Measurements from ENCODE around the gene SRRM2. TPM values are rescaled to one million over a fixed set of nuclear protein-coding genes. Genes with fewer than 3 reads are reported as not detected.

The SRRM2 gene
- polyA plus RNA-seq, 3 donors = 19.0 to 1,186 (median 31.8) TPM

GRCh38 chr16:2814551-2815298, 62.3 kb downstream of the SRRM2 start:
- 96% methylated on average over 16 of the region's 20 CpGs for WGBS (ENCODE audit: insufficient coverage)
- no peak overlapping the region for H3K4me3 Mint-ChIP-seq
- peaks cover 0 to 5% of the 10 kb centered on the region in 2 donors for H3K27me3 ChIP-seq (ENCODE audit: control insufficient read depth in 2 of 2, insufficient read depth in 2 of 2, low read length in 2 of 2)
- intact Hi-C loops (cut with micrococcal nuclease) = no loop called here
- H3K27ac Mint-ChIP-seq = peak overlapping the region in 1 of 7 donors; percentile 56
- peaks cover 9 to 16% (median 14%) of the 10 kb centered on the region in 3 donors for H3K27me3 Mint-ChIP-seq (ENCODE audit: low read depth in 3 of 3)
- DNase-seq = no peak
- TF ChIP-seq CTCF (IDR thresholded peaks at IDR 0.05) = no peak
- peaks cover 5 to 12% of the 10 kb centered on the region in 2 donors for H3K4me1 ChIP-seq (ENCODE audit: control insufficient read depth in 1 of 2, insufficient read depth in 2 of 2, low read length in 2 of 2)
- H4K20me1 ChIP-seq (ENCODE audit: insufficient read depth, low read length) = no peaks in the 10 kb centered on the region
- H3K4me3 ChIP-seq (replicated peaks in 1 of 3; ENCODE audit: low read depth in 2 of 3, low read length in 3 of 3) = no peak overlapping the region
- no peak overlapping the region for H3K9ac ChIP-seq (ENCODE audit: insufficient read depth, low read length, poor library complexity, severe bottlenecking)
- H3K9me3 ChIP-seq (replicated peaks in 1 of 2; ENCODE audit: control insufficient read depth in 1 of 2, insufficient read depth in 1 of 2, low read length in 2 of 2) = no peaks in the 10 kb centered on the region
- no peaks in the 10 kb centered on the region for H3K36me3 ChIP-seq (replicated peaks in 1 of 2; ENCODE audit: control insufficient read depth in 1 of 2, insufficient read depth in 2 of 2, low read length in 2 of 2)
- H3K4me1 Mint-ChIP-seq = peaks cover 8% of the 10 kb centered on the region
- peaks cover 0 to 1% (median 0%) of the 10 kb centered on the region in 7 donors for H3K9me3 Mint-ChIP-seq
- H3K36me3 Mint-ChIP-seq = no peaks in the 10 kb centered on the region
- H3K79me2 ChIP-seq (ENCODE audit: insufficient read depth, low read length) = no peaks in the 10 kb centered on the region
- H3K27ac ChIP-seq (ENCODE audit: low read depth in 1 of 2, low read length in 2 of 2) = no peak overlapping the region
- no peak overlapping the region for H2AFZ ChIP-seq (ENCODE audit: insufficient read depth, low read depth, low read length, poor library complexity, severe bottlenecking)
- no peak overlapping the region for H3K4me2 ChIP-seq (replicated peaks; ENCODE audit: extremely low read depth, low read length, poor library complexity, severe bottlenecking)

GRCh38 chr16:2815299-2815771, 62.9 kb downstream of the SRRM2 start:
- H3K36me3 ChIP-seq (replicated peaks in 1 of 2; ENCODE audit: control insufficient read depth in 1 of 2, insufficient read depth in 2 of 2, low read length in 2 of 2) = no peaks in the 10 kb centered on the region
- 99% methylated on average over 9 of the region's 10 CpGs for WGBS (ENCODE audit: insufficient coverage)
- no peak overlapping the region for H3K4me3 ChIP-seq (replicated peaks in 1 of 3; ENCODE audit: low read depth in 2 of 3, low read length in 3 of 3)
- peaks cover 0 to 3% of the 10 kb centered on the region in 2 donors for H3K27me3 ChIP-seq (ENCODE audit: control insufficient read depth in 2 of 2, insufficient read depth in 2 of 2, low read length in 2 of 2)
- no peaks in the 10 kb centered on the region for H3K36me3 Mint-ChIP-seq
- no peak overlapping the region for H3K27ac ChIP-seq (ENCODE audit: low read depth in 1 of 2, low read length in 2 of 2)
- no peak overlapping the region for H3K9ac ChIP-seq (ENCODE audit: insufficient read depth, low read length, poor library complexity, severe bottlenecking)
- H3K4me1 ChIP-seq (ENCODE audit: control insufficient read depth in 1 of 2, insufficient read depth in 2 of 2, low read length in 2 of 2) = peaks cover 5 to 12% of the 10 kb centered on the region in 2 donors
- no peaks in the 10 kb centered on the region for H3K79me2 ChIP-seq (ENCODE audit: insufficient read depth, low read length)
- H3K9me3 ChIP-seq (replicated peaks in 1 of 2; ENCODE audit: control insufficient read depth in 1 of 2, insufficient read depth in 1 of 2, low read length in 2 of 2) = no peaks in the 10 kb centered on the region
- TF ChIP-seq CTCF (IDR thresholded peaks at IDR 0.05) = no peak
- H3K27me3 Mint-ChIP-seq (ENCODE audit: low read depth in 3 of 3) = peaks cover 5 to 14% (median 14%) of the 10 kb centered on the region in 3 donors
- no peaks in the 10 kb centered on the region for H4K20me1 ChIP-seq (ENCODE audit: insufficient read depth, low read length)
- H2AFZ ChIP-seq (ENCODE audit: insufficient read depth, low read depth, low read length, poor library complexity, severe bottlenecking) = no peak overlapping the region
- peaks cover 8% of the 10 kb centered on the region for H3K4me1 Mint-ChIP-seq
- H3K4me3 Mint-ChIP-seq = no peak overlapping the region
- H3K9me3 Mint-ChIP-seq = peaks cover 0 to under 1% (median 0%) of the 10 kb centered on the region in 7 donors
- intact Hi-C loops (cut with micrococcal nuclease) = no loop called here
- H3K4me2 ChIP-seq (replicated peaks; ENCODE audit: extremely low read depth, low read length, poor library complexity, severe bottlenecking) = no peak overlapping the region
- DNase-seq = no peak
- H3K27ac Mint-ChIP-seq = no peak overlapping the region

All from CD14-positive monocyte (primary cell).